HG03442 (cell line): ENCODE data around the gene TUBGCP4.
"Not testable (repeated sequence)": the region's sequence is repeated elsewhere in the genome, so short reads cannot be mapped to it uniquely, and the experiment has no call there.

Experiments used
- ATAC-seq: cut with Tn5 transposase; IDR thresholded peaks from one replicate; pipeline ENCODE4 v1.9.1; 2021; ENCODE audit warnings: mild to moderate bottlenecking, moderate library complexity; ENCODE audit not compliant: unreplicated experiment

Gene TUBGCP4, protein sequence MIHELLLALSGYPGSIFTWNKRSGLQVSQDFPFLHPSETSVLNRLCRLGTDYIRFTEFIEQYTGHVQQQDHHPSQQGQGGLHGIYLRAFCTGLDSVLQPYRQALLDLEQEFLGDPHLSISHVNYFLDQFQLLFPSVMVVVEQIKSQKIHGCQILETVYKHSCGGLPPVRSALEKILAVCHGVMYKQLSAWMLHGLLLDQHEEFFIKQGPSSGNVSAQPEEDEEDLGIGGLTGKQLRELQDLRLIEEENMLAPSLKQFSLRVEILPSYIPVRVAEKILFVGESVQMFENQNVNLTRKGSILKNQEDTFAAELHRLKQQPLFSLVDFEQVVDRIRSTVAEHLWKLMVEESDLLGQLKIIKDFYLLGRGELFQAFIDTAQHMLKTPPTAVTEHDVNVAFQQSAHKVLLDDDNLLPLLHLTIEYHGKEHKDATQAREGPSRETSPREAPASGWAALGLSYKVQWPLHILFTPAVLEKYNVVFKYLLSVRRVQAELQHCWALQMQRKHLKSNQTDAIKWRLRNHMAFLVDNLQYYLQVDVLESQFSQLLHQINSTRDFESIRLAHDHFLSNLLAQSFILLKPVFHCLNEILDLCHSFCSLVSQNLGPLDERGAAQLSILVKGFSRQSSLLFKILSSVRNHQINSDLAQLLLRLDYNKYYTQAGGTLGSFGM

DNA sequence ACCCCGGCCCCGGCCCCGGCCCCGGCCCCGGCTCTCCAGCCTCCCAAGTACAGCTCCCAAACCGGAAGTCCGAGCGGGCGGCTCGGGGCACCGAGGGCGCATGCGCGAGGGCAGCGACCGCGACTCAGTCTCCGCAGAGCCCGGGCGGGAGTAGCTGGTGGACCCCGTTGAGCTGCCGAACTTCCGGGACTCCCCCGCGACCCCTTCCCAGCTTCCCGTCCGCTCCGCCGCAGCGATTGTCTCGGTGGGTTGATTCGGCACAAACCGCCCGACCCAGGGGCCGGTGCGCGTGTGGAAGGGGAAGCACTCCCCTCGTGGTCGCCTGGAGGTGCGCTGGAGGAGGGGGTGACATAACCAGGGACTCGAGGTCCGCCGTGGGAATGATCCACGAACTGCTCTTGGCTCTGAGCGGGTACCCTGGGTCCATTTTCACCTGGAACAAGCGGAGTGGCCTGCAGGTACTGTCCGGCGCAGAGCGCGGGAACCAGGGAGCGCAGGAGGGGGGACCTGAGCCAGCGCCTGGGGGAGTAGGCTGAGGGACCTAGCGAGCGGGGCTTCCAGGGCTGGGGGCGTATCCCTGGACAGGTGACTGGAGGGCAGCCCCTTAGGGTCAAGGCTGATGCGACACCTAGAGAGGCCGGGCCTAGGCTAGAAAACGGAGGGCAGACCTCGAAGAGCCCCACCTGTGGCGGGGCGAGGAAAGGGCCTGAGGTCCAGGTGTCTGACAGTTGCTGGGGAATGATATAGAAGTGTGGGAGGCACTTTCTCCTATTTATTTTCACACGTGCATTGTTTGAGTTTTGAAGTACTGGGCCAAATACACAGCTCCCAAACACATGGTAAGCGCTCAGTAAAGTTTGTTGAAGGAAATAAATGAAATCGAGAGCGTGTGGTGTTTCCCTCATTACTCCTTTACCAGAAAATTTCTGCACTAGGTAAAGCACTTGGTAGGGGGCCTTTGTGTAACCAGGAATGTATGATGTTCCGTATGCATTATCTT, at the start of gene TUBGCP4, which contains the start of gene ZSCAN29:
Gene TUBGCP4 (plus strand): TSS at position 127 of the 1,000 bp plus-strand sequence. CDS start 254 bp downstream, at position 381.
Gene ZSCAN29 (minus strand): TSS at position 69 of the 1,000 bp plus-strand sequence. CDS start 1,130 bp downstream, outside the sequence.
- peak; percentile 76 for ATAC-seq

- ATAC-seq: no peak
These were observed 45.7 kb upstream of the TUBGCP4 start for GRCh38 chr15:43325039-43325684.

DNA sequence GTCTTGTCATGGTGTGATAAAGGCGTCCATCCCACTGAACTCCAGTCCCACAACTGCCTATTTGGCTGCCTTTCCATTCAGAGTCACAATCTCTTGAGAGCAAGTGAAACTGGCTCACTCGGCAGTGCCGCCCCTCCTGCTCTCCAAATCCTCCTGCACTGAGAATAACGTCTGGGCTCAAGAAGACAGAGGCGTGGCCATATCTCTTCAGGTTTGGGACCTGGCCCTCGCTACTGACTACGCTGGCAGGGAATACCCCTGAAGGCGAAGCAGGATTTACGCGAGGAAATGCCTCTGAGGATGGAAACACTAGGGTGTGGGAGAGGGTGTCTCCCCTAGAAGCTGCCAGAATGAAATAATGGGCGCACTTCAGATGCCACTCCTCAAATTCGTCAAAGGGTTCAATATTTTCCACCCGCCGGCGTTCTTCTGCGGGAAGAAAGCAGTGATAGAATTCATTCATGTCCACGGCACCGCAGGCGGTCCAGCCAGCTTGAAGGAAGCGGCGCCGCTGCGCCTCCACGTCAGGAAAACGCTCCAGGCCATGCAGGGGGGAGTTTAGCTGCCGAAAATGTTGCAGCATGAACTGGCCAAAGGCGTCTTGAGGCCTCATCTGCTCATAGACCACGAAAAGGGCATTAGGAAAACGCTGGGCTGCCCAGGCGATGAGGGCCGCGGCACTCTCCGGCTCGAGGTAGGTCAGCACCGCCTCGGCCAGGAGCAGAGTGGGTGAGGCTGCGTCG, 41.5 kb upstream of the TUBGCP4 start:
- ATAC-seq: peak; percentile 28

GRCh38 chr15:43329960-43330779, 40.7 kb upstream of the TUBGCP4 start, which contains the start of gene LCMT2:
Gene LCMT2, minus strand, starts transcription at chr15:43330573. Its CDS starts 84 bp downstream, at chr15:43330489.
- peak; percentile 79 for ATAC-seq

- ATAC-seq: peak; percentile 16
These were observed 40.2 kb upstream of the TUBGCP4 start for GRCh38 chr15:43330780-43331087.

DNA sequence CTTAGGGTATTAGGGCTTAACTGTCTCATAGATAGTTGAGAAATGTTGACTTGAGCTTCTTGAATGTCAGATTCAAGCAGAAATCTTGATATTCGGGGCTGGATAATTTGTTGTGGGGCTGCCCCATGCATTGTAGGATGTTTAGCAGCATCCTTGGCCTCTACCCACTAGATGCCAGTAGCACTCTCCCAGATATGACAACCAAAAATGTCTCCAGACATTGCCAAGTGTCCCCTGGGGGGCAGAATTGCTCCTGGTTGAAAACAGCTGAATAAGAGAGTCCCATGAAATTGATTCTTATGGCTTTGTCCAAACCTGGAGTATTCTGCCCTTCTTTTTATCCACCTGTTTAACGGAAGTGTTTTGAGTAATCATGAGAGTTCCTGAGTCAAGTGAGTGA, 24.6 kb upstream of the TUBGCP4 start:
- ATAC-seq: no peak

DNA sequence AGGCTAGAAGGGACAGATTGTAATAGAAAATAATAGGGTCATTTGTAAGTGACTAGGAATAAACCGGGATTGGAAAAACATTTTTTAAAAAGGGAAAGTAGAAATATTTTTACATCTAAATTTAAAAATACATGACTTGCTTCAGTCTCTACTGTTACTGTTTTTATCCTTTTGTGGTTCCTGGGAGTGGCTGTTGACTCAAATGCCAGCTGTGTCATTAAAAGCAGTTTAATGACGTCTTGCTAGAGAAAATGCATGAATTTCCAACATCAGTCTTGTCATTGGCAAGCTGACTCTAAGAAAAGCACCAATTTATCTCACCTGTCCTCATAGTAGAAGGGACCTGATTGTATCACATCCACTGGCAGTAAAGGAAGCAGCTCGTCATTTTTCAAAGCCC, 23.8 kb upstream of the TUBGCP4 start:
- no peak for ATAC-seq

GRCh38 chr15:43352693-43353382, 18.1 kb upstream of the TUBGCP4 start:
- no peak for ATAC-seq

GRCh38 chr15:43360821-43361220, 10.1 kb upstream of the TUBGCP4 start:
- ATAC-seq: no peak

DNA sequence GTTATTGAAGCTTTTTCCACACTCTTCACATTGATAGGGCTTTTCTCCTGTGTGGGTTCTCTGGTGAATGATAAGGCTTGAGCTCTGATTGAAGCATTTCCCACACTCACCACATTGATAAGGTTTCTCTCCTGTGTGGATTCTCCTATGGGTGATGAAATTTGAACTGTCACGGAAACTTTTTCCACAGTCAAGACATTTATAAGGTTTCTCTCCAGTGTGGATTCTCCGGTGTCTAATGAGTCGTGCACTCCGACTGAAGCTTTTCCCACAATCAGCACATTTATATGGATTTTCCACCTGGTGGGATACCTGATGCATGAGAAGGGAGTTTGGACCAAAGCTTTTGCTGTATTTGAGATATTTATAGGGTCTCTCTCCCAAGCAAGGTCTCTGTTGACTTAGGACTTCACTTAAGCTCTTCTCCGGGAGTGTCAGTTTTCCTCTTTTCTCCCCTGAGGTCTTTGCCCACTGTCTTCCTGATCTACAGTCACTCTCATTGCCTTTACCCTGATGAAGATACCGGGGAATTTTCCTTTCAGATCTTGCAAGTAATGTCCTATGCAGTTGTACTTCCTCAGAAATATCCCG, 9.5 kb upstream of the TUBGCP4 start:
- ATAC-seq: no peak

GRCh38 chr15:43370310-43370974, 459 bp upstream of the TUBGCP4 start:
- ATAC-seq: peak; percentile 34

DNA sequence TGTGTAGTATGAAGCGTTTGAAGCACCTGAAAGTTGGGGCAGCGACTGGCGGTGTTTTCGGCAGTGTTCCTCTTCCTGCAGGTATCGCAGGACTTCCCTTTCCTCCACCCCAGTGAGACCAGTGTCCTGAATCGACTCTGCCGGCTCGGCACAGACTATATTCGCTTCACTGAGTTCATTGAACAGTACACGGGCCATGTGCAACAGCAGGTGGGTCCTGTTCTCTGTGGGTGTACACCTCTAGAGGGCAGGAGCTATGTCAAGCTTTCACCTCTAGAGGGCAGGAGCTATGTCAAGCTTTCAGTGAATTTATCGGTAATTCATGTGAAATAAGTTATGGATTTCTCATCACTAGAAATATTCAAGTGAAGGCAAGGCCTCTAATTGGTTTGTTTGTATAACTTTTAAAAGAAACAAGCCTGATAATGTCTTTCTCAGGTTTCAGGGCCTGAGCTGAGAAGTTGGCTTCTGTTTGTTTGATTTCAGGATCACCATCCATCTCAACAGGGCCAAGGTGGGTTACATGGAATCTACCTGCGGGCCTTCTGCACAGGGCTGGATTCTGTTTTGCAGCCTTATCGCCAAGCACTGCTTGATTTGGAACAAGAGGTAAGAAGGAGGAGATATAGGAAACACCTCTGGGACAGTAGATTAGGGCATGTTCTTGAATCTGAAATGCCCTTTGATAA, 5.3 kb downstream of the TUBGCP4 start:
- ATAC-seq: no peak

DNA sequence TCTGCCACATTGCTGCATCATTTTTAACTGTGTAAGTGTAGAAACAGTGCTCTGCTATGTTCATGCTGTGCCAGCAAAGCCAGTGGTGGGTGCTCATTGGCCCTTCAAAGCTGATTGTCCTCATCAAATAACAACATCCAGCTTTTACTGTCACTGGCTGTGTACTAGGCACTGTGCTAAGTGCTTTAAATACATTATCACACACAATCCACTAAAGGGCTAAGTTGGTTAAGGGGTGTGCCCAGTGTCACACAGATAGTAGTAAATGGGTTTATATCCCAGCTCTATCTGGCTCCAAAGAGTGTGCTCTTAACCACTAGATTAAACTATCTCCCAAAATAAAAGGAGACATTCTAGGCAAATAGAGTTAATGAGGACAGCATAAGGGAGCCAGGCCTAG, 7.7 kb downstream of the TUBGCP4 start:
- ATAC-seq: no peak

DNA sequence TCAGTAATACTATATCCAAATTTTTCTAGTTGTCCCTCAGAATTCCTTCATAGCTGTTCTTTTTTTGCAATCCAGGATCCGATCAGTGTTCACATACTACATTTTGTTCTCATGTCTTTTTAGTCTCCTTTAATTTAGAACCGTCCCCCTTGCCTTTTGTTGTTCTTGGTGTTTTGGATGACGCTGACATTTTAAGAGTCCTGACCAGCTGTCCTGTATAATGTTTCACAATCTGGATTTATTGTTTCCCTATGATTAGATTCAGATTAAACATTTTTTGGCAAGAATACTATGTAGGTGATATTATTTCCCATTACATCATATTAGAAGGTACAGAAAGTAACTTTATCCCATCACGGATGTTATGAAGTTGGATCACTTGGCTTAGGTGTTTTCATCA, 11.4 kb downstream of the TUBGCP4 start:
- ATAC-seq: no peak

DNA sequence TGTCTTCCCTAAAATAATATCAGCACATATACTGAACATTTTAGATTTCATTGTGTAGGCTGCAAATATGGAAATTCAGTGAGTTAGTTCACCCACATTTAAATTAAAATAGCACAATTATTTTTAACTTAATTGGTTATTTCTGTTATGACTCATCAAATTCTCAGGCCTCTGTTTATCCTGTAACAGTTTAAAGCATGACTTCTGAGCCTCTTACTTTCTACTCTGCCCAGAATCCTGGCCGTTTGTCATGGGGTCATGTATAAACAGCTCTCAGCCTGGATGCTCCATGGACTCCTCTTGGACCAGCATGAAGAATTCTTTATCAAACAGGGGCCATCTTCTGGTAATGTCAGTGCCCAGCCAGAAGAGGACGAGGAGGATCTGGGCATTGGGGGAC, 12.2 kb downstream of the TUBGCP4 start:
- no peak for ATAC-seq

DNA sequence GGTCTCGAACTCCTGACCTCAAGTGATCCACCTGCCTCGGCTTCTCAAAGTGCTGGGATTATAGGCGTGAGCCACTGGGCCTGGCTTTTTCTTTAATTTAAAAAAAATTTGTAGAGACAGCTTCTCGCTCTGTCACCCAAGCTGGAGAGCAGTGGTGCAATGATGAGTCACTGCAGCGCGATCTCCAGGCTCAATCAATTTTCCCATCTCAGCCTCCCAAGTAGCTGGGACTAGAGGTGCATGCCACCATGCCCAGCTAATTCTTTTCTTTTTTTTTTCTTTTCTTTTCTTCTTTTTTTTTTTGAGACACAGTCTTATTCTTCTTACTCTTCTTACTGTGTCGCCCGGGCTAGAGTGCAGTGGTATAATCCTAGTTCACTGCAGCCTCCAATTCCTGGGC, 19.8 kb downstream of the TUBGCP4 start:
- ATAC-seq: no peak

DNA sequence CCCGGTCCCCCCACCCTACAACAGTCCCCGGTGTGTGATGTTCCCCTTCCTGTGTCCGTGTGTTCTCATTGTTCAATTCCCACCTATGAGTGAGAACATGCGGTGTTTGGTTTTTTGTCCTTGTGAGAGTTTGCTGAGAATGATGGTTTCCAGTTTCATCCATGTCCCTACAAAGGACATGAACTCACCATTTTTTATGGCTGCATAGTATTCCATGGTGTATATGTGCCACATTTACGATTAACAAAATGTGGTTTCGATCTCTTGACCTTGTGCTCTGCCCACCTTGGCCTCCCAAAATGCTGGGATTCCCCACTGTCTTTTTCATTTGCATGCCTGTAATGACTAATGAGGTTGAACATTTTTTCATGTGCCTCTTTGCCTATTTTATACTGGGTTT, 22.7 kb downstream of the TUBGCP4 start:
- ATAC-seq: not testable (repeated sequence)
